GM19395 (cell line): ENCODE results near the gene MERTK.
A peak's percentile ranks its signal among the peaks of the same experiment; 100 is the strongest.
"Not testable (repeated sequence)": the region's sequence is repeated elsewhere in the genome, so short reads cannot be mapped to it uniquely, and the experiment has no call there.

Source experiments
- ATAC-seq: cut with Tn5 transposase; IDR thresholded peaks from one replicate; pipeline ENCODE4 v1.9.1; 2021; ENCODE audit warnings: mild to moderate bottlenecking, moderate library complexity; ENCODE audit not compliant: unreplicated experiment

Gene MERTK

GRCh38 chr2:111897924-111898702 is at the start of gene MERTK:
Gene MERTK (plus strand): TSS chr2:111898607. CDS start chr2:111898736, 129 bp downstream.
- no peak for ATAC-seq

GRCh38 chr2:111850646-111851045 is 47.8 kb upstream of the MERTK start:
- not testable (repeated sequence) for ATAC-seq

- not testable (repeated sequence) for ATAC-seq
Measured at GRCh38 chr2:111852544-111852943, 45.9 kb upstream of the MERTK start.

- not testable (repeated sequence) for ATAC-seq
Measured at GRCh38 chr2:111860005-111860404, 38.4 kb upstream of the MERTK start.

DNA sequence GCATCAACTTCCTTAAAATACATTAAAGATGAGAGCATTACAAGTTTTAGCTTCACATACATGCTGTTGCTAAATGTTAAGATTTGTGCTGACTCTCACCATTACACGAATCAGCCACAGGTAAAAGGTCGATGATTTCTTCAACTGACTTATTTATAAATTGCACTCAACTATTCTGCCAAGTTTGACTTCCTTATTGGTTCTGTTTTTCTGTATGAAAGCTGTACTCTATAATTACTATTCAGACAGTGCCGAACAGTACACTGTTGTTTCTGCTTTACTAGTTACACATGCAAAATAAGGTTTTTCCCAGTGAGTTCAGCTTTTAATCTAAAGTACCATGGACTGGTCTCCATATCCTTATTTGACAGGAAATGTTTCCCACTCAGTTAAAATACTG is 33.3 kb upstream of the MERTK start:
- not testable (repeated sequence) for ATAC-seq

DNA sequence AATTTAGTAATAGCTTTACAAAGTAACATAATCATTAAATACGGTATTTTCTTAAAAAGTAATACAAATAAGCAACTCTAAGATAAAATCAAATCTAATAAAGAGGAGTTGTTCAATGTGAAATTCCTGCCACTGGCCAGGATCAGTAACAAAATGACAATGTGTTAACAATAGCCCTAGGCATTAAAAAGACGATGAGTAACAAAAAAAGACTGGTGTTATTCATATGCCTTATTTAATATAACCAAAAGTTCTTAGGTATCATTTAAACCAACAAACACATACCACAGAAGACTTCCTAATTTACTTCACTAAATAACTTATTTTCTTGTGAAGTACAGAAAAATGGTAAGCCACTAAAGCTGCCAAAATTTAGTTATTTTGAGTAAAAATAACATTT is 25.6 kb upstream of the MERTK start:
- ATAC-seq: not testable (repeated sequence)

DNA sequence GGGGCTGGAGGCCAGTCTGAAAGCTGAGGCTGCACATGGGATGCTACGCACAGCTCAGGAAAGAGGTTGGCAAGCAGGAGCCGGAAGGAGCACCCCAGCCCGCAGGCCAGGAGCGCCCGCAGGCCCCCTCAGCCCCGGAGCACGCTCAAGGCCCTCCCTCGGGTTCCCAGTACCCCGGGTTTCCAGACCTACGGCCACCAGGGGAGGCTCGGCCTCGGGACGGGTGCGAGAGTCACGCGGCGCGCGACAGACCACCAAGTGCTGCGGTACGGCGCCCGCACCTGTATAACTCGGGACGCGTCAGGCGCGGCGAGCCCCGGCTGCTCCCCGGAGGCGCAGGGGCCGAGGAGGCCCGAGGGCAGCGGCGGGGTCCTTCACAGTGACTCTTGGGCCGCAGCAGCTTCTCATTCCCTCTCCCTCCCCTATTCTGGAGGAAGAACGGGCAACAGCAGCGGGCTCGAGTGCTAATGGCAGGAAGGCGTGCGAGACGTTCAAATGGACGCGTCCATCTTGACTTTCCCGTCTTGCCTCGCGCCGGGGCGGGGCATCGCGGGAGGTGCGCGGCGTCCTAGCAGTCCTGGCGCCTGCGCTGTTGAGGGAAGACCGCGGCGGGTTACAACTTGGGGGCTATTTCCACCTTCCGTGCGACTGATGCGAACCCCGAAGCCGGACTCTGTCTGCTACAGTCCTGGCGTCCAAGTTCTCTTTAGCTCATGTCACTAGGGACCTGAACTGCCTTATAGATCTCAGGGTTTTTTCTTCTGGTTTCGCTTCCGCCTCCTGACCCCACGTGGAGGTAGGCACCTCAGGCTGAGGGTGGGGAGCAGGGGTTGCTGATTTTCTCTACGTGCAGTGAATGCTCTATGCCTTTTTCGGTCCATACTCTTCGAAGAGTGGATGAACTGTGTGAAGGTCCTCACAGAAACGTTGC is 14.5 kb upstream of the MERTK start, which contains the start of gene ANAPC1:
Gene ANAPC1 (minus strand): TSS at position 533 of the 931 bp plus-strand sequence. CDS start 3,368 bp downstream, outside the sequence.
- peak; percentile 85 for ATAC-seq

DNA sequence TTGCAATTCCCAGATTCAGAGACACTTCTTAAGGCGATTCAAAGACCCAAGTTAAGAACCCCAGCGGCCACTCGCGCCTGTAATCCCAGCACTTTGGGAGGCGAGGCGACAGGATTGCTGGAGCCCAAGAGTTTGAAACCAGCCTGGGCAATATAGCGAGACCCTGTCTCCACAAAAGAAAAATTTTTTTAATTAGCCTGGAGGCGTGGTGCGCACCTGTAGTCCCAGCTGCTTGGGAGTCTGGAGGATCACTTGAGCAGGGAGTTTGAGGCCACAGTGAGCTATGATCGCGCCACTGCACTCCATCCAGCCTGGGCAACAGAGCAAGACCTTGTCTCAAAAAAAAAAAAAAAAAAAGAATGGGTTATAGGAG is 13.8 kb upstream of the MERTK start:
- ATAC-seq: peak; percentile 28

DNA sequence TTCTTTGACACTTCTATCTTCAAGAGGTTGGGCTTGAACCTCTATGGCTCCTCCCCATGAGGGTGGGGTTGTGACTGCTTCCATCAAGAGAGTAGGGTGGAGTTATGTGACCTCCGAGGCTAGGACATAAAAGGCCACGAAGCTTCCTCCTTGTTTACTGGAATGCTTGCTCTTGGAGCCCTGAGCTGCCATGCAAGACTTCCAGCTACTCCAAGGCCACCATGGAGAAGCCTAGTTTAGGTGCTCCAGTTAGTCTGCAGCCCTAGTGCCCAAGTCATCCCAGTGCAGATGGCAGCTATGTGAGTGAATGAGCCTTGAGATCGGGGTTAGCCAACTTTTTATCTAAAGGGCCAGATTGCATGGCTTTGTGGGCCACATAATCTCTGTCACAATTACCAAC is 2.4 kb upstream of the MERTK start:
- ATAC-seq: no peak

DNA sequence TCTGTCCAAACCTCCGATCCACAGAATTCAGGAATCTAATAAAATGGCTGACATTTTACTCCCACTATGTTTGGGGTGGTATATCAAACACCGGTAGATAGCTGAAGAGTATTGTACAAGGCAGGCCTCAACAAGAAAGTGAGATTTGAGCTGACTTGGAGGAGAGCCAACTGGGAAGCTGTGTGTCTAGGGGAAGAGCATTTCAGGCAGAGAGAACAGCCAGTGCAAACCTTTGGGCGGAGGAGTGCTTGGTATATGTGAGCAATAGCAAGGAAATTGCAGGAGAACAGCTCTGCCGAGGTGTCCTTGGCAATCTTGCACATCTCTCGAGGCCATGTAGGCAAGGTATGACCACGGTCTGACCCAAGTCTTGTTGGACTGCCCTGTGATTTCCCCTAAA is 1.8 kb upstream of the MERTK start:
- no peak for ATAC-seq

- ATAC-seq: no peak
Measured at GRCh38 chr2:111897630-111897923, 830 bp upstream of the MERTK start.

- ATAC-seq: no peak
Measured at GRCh38 chr2:111898703-111899514, 502 bp downstream of the MERTK start.

DNA sequence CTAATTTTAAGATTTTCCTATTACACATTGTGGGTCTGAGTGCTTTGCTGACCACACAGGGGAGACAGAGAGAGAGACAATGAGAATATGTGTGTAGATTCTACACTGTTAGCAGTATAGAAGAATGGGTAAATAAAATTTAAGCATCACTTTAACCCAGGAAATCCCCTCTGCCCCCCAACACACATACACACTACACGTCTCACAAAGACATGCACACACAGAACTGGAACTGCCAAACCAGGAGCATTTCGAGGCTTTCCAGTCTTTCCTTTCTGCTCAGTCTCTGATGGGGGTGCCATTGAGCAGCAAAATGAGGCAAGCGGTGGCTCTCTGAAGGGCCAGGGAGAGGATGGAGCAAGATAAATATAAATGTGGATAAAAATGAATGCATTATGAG is 2.5 kb downstream of the MERTK start:
- no peak for ATAC-seq

DNA sequence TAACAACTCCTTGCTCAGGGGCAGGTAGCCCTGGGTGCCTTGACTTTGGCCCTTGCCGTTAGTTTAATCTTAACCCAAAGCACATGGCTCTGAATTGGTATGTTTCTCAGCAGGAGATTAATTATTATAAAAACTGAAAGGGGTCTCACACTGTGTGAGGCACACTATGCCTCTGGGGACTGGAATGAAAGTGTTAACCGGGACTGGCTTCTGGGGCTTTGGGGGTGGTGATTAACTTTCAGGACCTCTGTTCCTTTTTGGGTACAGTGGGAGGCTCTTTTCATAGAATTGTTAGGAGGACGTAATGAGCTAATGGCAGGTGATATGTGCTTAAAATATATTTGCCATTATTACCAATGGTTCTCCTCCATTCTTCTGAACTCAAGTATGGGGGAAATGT is 5.1 kb downstream of the MERTK start:
- ATAC-seq: no peak

DNA sequence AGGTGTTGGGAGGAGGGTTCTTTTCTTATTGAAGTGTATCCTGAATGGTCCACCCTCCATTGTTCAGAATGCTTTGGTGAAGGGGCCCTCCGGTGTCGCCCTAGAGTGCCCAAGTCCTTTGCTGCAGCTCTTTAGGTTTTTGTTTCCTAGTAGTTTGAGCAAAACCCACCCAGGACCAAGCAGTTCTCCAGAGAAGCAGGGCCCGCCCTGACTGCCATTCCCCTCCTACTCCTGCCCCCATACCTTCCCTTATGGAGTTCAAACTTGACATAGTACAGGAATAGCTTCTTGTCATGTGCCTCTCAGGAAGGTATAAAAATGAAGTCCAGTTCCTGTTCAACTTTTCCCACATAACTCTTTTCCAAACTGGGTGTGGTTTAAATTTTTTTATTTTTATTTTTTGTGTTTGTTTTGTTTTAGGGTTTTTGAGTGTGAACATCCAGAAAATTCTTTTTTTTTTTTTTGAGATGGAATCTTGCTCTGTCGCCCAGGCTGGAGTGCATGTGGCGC is 5.6 kb downstream of the MERTK start:
- no peak for ATAC-seq

DNA sequence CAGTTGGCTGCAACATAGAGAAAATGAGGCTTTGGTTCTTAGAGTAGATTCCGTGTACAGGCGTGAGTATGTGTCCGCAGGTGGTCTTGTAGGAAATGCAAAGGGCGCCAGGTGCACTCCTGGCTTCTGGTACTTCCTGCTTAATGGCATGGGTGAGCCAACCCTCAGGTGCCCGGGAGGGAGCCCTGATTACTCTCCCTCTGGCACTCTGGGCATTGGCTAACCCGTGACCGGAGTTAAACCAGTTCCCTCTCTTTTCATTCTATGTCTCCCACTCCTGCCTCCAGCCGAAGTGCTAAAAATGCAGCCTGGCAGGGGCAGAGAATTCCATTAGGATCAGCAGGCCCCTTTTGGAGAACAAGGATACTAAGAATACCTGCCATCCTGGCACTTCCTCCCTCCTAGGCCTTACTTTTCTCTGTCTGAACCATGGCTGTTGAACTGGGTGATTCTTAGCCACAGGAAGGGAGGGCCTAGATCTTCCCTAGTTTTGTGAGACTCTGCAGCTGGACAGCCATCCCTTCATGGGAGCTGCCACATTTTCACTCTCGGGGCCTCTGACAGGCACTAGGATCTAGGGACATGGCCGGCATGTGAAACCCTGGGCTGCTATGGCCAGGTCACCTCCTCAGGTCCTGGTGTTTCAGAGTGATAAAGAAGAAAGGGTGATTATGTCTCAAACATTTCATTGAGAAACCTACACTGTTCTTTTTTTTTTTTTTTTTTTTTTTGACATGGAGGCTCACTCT is 6.5 kb downstream of the MERTK start:
- no peak for ATAC-seq

DNA sequence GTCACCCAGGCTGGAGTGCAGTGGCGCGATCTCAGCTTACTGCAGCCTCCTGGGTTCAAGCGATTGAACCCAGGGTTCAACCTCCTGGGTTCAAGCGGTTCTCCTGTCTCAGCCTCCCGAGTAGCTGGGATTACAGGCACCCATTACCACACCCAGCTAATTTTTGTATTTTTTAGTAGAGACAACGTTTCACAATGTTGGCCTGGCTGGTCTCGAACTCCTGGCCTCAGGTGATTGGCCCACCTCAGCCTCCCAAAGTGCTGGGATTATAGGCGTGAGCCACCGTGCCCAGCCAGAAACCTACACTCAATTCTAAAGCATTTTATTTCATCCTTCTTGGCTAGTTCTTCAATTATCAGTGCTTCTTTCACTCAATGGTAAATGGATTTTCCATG is 7.1 kb downstream of the MERTK start:
- not testable (repeated sequence) for ATAC-seq

DNA sequence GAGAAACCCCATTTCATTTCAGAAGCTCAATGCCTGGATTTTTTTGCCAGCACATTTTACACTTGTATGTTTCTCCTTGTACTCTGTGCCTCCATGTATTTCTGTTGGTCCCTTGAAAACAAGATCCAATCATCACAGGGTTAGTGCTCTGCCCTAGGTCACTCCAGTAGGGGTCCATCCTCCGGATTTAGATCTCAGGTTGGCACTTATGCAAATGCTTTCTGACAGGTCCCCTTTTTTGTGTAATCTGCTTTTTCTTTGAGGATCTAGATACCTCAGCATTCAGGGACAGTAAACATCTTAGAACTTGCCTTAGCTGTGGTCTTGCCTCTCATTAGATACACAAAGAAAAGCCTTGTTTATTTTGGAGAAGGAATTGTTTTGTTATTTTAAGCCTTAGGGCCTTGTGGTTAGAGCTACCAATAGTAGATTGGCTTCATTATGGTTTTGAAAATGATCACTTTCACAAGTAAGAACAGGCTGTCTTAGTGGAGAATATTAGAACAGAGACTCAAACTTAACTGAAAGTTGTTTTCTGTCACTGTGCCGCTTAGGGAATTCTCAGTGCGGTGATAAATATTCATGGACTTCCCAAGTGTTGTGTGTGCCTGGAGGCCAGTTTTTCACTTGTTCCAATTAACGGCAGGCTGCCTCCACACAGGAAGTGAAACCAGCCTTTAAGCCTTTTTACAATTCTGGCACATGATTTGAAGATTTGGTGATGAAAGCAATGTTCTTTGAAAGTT is 7.8 kb downstream of the MERTK start:
- peak; percentile 83 for ATAC-seq

GRCh38 chr2:111908578-111908977 is 10.2 kb downstream of the MERTK start:
- no peak for ATAC-seq
